Measurements from ENCODE around the gene SLC25A24.

The SLC25A24 gene

GRCh38 chr1:108106775-108107174 is 93.4 kb downstream of the SLC25A24 start:
- Histone ChIP-seq H3K79me2 (ENCODE audit: control insufficient read depth, insufficient read depth, low read length, poor library complexity) (no peaks in the 10 kb centered on the region), H3K9me3 (ENCODE audit: insufficient read depth, low read depth, low read length) (no peaks in the 10 kb centered on the region), H3K4me3 (ENCODE audit: low read depth, low read length) (no peak overlapping the region), H3K27me3 (ENCODE audit: insufficient read depth, low read length) (no peaks in the 10 kb centered on the region), H3K23ac (ENCODE audit: low read length) (no peak overlapping the region), H3K27ac (ENCODE audit: low read depth, low read length) (no peak overlapping the region), H2BK5ac (ENCODE audit: low read depth, low read length, poor library complexity) (no peak overlapping the region), H3K18ac (ENCODE audit: low read length) (no peak overlapping the region), H2BK12ac (ENCODE audit: low read length) (no peak overlapping the region), H3K4ac (ENCODE audit: low read depth, low read length) (no peak overlapping the region), H2AFZ (ENCODE audit: insufficient read depth, low read length, poor library complexity) (no peak overlapping the region), H4K12ac (ENCODE audit: low read depth, low read length) (no peak overlapping the region), H3K36me3 (ENCODE audit: control insufficient read depth in 1 of 2, insufficient read depth in 2 of 2, low read length in 2 of 2) (no peaks in the 10 kb centered on the region), H4K91ac (ENCODE audit: low read depth, low read length) (no peak overlapping the region), H3K14ac (ENCODE audit: low read length) (no peak overlapping the region), H3K4me2 (ENCODE audit: low read length) (no peak overlapping the region), H3K4me1 (ENCODE audit: control insufficient read depth in 1 of 2, insufficient read depth in 2 of 2, low read length in 2 of 2) (no peaks in the 10 kb centered on the region), H3K9ac (ENCODE audit: low read length) (no peak overlapping the region), H3K79me1 (ENCODE audit: low read length) (no peaks in the 10 kb centered on the region), H2AK5ac (ENCODE audit: low read length) (no peak overlapping the region), H2BK120ac (ENCODE audit: insufficient read depth, low read length, poor library complexity) (no peak overlapping the region), H4K8ac (ENCODE audit: low read depth, low read length) (no peak overlapping the region)
- no peak for DNase-seq
- WGBS (ENCODE audit: extremely low coverage, insufficient coverage, insufficient read length) = no CpG with 5 or more reads among the region's 1 CpG

GRCh38 chr1:108100148-108100547 is 100.0 kb downstream of the SLC25A24 start:
- Histone ChIP-seq H3K79me1 (ENCODE audit: low read length) (no peaks in the 10 kb centered on the region), H3K27ac (ENCODE audit: low read depth, low read length) (no peak overlapping the region), H3K18ac (ENCODE audit: low read length) (no peak overlapping the region), H3K4ac (ENCODE audit: low read depth, low read length) (no peak overlapping the region), H4K91ac (ENCODE audit: low read depth, low read length) (no peak overlapping the region), H3K36me3 (ENCODE audit: control insufficient read depth in 1 of 2, insufficient read depth in 2 of 2, low read length in 2 of 2) (no peaks in the 10 kb centered on the region), H3K4me1 (ENCODE audit: control insufficient read depth in 1 of 2, insufficient read depth in 2 of 2, low read length in 2 of 2) (no peaks in the 10 kb centered on the region), H3K79me2 (ENCODE audit: control insufficient read depth, insufficient read depth, low read length, poor library complexity) (no peaks in the 10 kb centered on the region), H2BK5ac (ENCODE audit: low read depth, low read length, poor library complexity) (no peak overlapping the region), H3K4me2 (ENCODE audit: low read length) (no peak overlapping the region), H3K4me3 (ENCODE audit: low read depth, low read length) (no peak overlapping the region), H3K23ac (ENCODE audit: low read length) (no peak overlapping the region), H4K8ac (ENCODE audit: low read depth, low read length) (no peak overlapping the region), H3K9ac (ENCODE audit: low read length) (no peak overlapping the region), H2AFZ (ENCODE audit: insufficient read depth, low read length, poor library complexity) (no peak overlapping the region), H3K9me3 (ENCODE audit: insufficient read depth, low read depth, low read length) (no peaks in the 10 kb centered on the region), H2AK5ac (ENCODE audit: low read length) (no peak overlapping the region), H4K12ac (ENCODE audit: low read depth, low read length) (no peak overlapping the region), H2BK120ac (ENCODE audit: insufficient read depth, low read length, poor library complexity) (no peak overlapping the region), H3K14ac (ENCODE audit: low read length) (no peak overlapping the region), H2BK12ac (ENCODE audit: low read length) (no peak overlapping the region), H3K27me3 (ENCODE audit: insufficient read depth, low read length) (no peaks in the 10 kb centered on the region)
- WGBS (ENCODE audit: extremely low coverage, insufficient coverage, insufficient read length) = no CpG with 5 or more reads among the region's 1 CpG
- no peak for DNase-seq

DNA sequence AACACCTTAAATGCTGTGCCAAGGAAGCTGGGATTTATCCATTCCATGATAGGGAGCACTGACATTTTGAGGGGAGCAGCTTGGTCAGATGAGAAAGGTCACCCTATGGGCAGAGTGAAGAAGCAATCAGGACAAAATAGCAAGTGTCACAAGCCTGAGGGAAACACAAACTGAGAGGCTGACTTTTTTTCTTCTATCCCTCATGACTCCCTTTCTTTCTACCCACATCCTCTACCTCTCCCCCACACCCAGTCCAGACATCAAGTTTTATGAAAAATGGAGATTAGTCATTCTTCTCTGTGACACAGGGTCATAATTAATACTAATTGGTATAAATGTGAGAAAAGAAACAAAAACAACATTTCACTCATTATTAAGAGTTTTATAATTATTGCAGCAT is 103.1 kb downstream of the SLC25A24 start:
- no peak overlapping the region for H2AK5ac ChIP-seq (ENCODE audit: low read length)
- no peaks in the 10 kb centered on the region for H3K9me3 ChIP-seq (ENCODE audit: insufficient read depth, low read depth, low read length)
- no peaks in the 10 kb centered on the region for H3K4me1 ChIP-seq (ENCODE audit: control insufficient read depth in 1 of 2, insufficient read depth in 2 of 2, low read length in 2 of 2)

DNA sequence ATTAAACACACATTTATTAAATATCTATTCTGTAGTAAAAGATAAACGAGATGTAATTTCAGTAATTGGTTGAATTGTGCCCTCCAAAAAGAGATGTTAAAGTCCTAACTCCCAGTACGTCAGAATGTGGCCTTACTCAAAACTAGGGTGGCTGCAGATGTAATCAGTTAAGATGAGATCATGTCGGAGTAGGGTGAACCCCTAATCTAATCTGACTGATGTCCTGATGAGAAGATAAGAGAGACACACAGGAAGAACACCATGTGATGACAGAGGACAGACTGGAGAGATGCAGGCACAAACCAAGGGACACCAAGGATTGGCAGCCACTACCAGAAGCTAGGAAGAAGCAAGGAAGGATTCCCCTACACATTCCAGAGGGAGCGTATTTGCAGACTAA is 104.1 kb downstream of the SLC25A24 start:
- no peak overlapping the region for H3K4me2 ChIP-seq (ENCODE audit: low read length)
- H2AK5ac ChIP-seq (ENCODE audit: low read length) = no peak overlapping the region
- no peak overlapping the region for H3K27ac ChIP-seq (ENCODE audit: low read depth, low read length)
- H2BK5ac ChIP-seq (ENCODE audit: low read depth, low read length, poor library complexity) = no peak overlapping the region
- H4K8ac ChIP-seq (ENCODE audit: low read depth, low read length) = no peak overlapping the region
- no peaks in the 10 kb centered on the region for H3K9me3 ChIP-seq (ENCODE audit: insufficient read depth, low read depth, low read length)
- no peak overlapping the region for H3K18ac ChIP-seq (ENCODE audit: low read length)
- H2AFZ ChIP-seq (ENCODE audit: insufficient read depth, low read length, poor library complexity) = no peak overlapping the region
- H4K91ac ChIP-seq (ENCODE audit: low read depth, low read length) = no peak overlapping the region
- H3K4me3 ChIP-seq (ENCODE audit: low read depth, low read length) = no peak overlapping the region
- no peak overlapping the region for H2BK12ac ChIP-seq (ENCODE audit: low read length)
- no CpG with 5 or more reads among the region's 4 CpGs for WGBS (ENCODE audit: extremely low coverage, insufficient coverage, insufficient read length)
- H3K4ac ChIP-seq (ENCODE audit: low read depth, low read length) = no peak overlapping the region
- H3K79me2 ChIP-seq (ENCODE audit: control insufficient read depth, insufficient read depth, low read length, poor library complexity) = no peaks in the 10 kb centered on the region
- H3K4me1 ChIP-seq (ENCODE audit: control insufficient read depth in 1 of 2, insufficient read depth in 2 of 2, low read length in 2 of 2) = no peaks in the 10 kb centered on the region
- H2BK120ac ChIP-seq (ENCODE audit: insufficient read depth, low read length, poor library complexity) = no peak overlapping the region
- H3K79me1 ChIP-seq (ENCODE audit: low read length) = no peaks in the 10 kb centered on the region
- no peak overlapping the region for H3K14ac ChIP-seq (ENCODE audit: low read length)
- H3K36me3 ChIP-seq (ENCODE audit: control insufficient read depth in 1 of 2, insufficient read depth in 2 of 2, low read length in 2 of 2) = no peaks in the 10 kb centered on the region
- H3K9ac ChIP-seq (ENCODE audit: low read length) = no peak overlapping the region
- H4K12ac ChIP-seq (ENCODE audit: low read depth, low read length) = no peak overlapping the region
- DNase-seq = no peak
- no peaks in the 10 kb centered on the region for H3K27me3 ChIP-seq (ENCODE audit: insufficient read depth, low read length)
- no peak overlapping the region for H3K23ac ChIP-seq (ENCODE audit: low read length)

More for the DNA sequence above, 103.1 kb downstream of the SLC25A24 start:
- no peaks in the 10 kb centered on the region for H3K79me1 ChIP-seq (ENCODE audit: low read length)
- H3K4me3 ChIP-seq (ENCODE audit: low read depth, low read length) = no peak overlapping the region
- no peak overlapping the region for H3K18ac ChIP-seq (ENCODE audit: low read length)
- DNase-seq = no peak
- no peak overlapping the region for H4K8ac ChIP-seq (ENCODE audit: low read depth, low read length)
- H2AFZ ChIP-seq (ENCODE audit: insufficient read depth, low read length, poor library complexity) = no peak overlapping the region
- no peaks in the 10 kb centered on the region for H3K79me2 ChIP-seq (ENCODE audit: control insufficient read depth, insufficient read depth, low read length, poor library complexity)
- H3K4ac ChIP-seq (ENCODE audit: low read depth, low read length) = no peak overlapping the region
- H2BK12ac ChIP-seq (ENCODE audit: low read length) = no peak overlapping the region
- H4K12ac ChIP-seq (ENCODE audit: low read depth, low read length) = no peak overlapping the region
- no peak overlapping the region for H3K9ac ChIP-seq (ENCODE audit: low read length)
- H3K14ac ChIP-seq (ENCODE audit: low read length) = no peak overlapping the region
- no peak overlapping the region for H4K91ac ChIP-seq (ENCODE audit: low read depth, low read length)
- H3K27ac ChIP-seq (ENCODE audit: low read depth, low read length) = no peak overlapping the region
- no peaks in the 10 kb centered on the region for H3K27me3 ChIP-seq (ENCODE audit: insufficient read depth, low read length)
- H2BK5ac ChIP-seq (ENCODE audit: low read depth, low read length, poor library complexity) = no peak overlapping the region
- H3K23ac ChIP-seq (ENCODE audit: low read length) = no peak overlapping the region
- no peak overlapping the region for H3K4me2 ChIP-seq (ENCODE audit: low read length)
- H2BK120ac ChIP-seq (ENCODE audit: insufficient read depth, low read length, poor library complexity) = no peak overlapping the region
- no peaks in the 10 kb centered on the region for H3K36me3 ChIP-seq (ENCODE audit: control insufficient read depth in 1 of 2, insufficient read depth in 2 of 2, low read length in 2 of 2)

All from trophoblast cell (in vitro differentiated cells and primary cell).